Epithelial cell of esophagus (primary cell): Measurements from ENCODE around the gene CD151.

ENCODE experiments used
- DNase-seq: peaks from one replicate; pipeline ENCODE4 v3.0.0; 2010; ENCODE audit warnings: low read depth
- H3K4me3 ChIP-seq: 2 replicates; pipeline ENCODE4 v1.5.1; 2011; ENCODE audit warnings: mild to moderate bottlenecking, low read length, control low read depth
- CTCF ChIP-seq: IDR thresholded peaks from 2 replicates; pipeline ENCODE4 v1.5.1; 2011; ENCODE audit warnings: low read depth, mild to moderate bottlenecking, low read length, control low read depth, inconsistent platforms; ENCODE audit not compliant: insufficient read depth; ENCODE audit errors: missing control alignments

CD151 gene

DNA sequence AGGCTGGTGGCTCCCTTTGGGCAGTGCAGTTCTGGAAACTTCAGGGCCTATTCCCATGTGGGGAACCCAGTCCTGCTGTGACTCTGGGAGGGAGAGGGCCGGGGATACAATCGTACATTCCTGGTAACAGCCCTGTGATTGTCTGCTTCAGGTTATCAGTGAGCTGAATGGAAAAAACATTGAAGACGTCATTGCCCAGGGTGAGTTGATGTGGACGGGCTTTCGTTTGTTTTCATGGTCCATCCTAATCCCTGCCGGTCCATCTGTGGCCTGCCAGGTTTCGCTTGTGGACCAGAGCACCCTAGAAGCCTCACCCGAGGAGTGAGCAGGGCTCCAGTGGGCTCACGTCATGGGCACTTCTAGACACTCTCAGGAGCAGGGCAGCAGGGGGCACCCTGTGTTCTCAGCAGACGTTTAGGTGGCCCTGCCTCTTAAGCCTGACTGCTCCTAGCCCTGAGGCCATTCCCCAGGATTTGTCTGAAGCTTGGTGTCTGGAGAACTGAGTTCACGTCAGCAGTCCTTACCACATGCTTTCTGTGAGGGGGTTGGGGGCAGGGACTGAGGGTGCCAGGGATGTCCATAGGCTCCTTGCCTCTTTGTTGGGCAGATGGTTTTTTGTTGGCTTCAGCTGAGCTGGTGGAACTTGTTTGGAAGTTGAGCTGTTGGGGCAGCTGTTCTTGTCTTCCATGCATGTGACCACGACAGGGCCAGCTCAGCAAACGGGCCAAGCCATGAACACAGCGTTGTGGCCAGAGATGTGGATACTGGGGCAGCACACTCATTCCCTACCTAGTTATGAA is 21.1 kb upstream of the CD151 start:
- peak; percentile 20 for TF ChIP-seq CTCF
- DNase-seq = peak; percentile 50
- peak overlapping the region; percentile 92 for H3K4me3 ChIP-seq

GRCh38 chr11:812390-812789 is 20.4 kb upstream of the CD151 start:
- no peak for DNase-seq
- no peak overlapping the region for H3K4me3 ChIP-seq
- no peak for TF ChIP-seq CTCF

DNA sequence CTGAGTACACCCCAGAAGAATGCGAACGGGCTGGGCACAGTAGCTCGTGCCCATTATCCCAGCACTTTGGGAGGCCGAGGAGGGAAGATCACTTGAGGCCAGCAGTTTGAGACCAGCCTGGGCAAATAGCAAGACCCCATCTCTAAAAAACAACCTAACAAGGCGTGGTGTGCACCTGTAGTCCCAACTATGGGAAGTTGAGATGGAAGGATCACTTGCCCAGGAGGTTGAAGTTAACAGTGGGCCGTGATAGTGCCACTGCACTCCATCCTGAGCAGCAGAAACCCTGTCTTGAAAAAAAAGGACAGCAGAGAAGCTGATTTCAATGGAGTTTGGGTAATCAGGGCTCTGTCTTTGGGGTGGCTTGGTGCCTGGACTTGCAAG is 19.7 kb upstream of the CD151 start:
- no peak overlapping the region for H3K4me3 ChIP-seq

DNA sequence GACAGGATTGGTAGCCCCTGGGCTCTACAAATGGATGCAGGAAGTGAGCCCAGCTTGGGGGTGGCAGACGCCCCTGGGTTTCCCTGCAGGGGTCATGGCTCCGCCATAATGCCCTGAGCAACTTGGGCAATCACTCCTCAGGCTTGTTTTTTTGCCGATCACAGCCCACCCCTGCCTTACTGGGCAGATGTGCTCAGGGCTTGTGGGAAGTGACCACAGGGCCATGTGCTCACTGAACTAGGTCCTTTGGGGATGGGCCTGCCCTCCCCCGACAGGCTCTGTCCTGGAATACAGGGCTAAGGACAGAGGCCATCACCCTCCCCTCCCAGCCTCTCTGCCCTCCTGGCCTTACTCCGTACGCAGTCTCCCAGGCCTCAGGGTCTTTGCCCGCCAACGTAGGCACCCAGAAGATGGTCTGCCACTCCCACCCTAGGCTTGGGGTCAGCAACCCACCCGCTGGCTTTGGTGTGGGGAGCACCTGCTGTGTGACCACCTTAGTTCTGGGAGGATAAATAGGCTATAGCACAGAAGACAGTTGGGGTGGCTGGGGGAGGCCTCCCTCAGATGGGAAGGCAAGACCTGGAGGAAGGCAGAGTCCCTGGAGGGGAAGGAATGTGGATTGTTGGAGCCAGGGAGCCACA is 19.2 kb upstream of the CD151 start:
- no peak for TF ChIP-seq CTCF
- no peak overlapping the region for H3K4me3 ChIP-seq
- DNase-seq = no peak

More for the DNA sequence above, 19.7 kb upstream of the CD151 start:
- no peak for DNase-seq
- TF ChIP-seq CTCF = no peak

DNA sequence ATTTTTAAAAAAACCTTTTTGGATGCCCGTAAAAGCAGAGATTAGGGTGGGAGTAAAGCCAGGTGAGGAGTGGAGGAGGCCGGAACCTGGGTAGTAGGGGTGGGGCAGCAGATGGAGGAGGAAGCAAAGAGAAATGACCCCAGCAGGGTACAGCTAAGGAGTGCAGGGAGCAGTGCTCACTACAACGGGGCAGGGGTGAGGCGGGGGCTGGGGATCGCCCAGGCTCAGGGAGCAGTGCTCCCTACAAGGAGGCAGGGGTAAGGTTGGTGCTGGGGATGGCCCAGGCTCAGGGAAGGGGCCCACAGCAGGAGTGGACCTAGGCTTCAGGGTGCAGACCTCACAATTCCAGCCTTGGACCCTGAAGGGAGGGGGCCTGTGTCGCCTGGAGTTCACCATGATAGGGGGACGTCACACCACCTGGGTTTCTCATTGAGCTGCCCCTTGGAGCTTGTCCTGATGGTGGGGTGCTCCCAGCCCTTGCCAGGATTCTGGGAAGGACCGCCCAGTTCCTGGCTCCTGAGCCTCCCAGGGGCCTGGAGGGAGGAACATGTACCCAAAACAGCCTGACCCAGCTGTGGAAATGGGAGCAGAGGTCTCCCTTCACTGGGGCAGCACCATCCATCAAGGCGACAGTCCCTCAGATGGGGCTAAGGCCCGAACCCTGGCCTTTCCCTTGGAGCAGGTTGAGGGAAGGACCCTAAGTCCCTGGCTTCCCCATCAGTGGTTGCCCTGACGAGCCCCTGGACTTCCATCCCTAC is 16.9 kb upstream of the CD151 start:
- TF ChIP-seq CTCF = no peak
- DNase-seq = no peak
- no peak overlapping the region for H3K4me3 ChIP-seq

DNA sequence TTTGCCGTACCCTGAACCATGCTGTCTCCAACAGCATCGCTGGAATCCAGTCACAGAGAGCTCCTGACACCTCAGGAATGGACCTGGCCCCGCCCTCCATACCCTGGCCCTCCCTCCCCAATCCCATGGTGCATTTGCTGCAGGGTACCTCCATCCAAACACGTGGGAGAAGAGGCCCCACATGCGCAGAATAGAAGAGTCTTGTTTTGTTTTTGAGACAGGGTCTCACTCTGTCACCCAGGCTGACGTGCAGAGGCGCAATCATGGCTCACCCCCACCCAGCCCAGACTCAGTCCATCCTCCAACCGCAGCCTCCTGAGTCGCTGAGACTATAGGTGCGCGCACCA is 16.3 kb upstream of the CD151 start:
- no peak overlapping the region for H3K4me3 ChIP-seq
- no peak for DNase-seq
- TF ChIP-seq CTCF = no peak
